Measurements from ENCODE around the gene ZNF771.
"Not testable (repeated sequence)": the region's sequence is repeated elsewhere in the genome, so short reads cannot be mapped to it uniquely, and the experiment has no call there.

ZNF771 gene

DNA sequence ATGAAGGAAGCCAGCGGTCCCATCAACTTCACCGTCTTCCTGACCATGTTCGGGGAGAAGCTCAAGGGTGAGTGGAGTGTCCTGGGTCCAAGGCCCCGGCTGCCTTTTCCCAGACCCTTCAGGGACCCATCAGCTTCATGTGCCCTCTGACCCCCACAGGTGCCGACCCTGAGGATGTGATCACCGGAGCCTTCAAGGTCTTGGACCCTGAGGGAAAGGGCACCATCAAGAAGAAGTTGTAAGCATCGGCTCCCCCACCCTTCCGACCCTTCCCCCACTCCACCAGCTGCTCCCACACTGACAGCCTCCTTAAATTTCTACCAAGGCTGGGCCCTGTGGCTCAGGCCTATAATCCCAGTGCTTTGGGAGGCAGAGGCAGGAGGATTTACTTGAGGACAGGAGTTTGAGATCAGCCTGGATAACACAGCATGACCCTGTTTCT is 30.9 kb upstream of the ZNF771 start:
- no peak for DNase-seq

DNA sequence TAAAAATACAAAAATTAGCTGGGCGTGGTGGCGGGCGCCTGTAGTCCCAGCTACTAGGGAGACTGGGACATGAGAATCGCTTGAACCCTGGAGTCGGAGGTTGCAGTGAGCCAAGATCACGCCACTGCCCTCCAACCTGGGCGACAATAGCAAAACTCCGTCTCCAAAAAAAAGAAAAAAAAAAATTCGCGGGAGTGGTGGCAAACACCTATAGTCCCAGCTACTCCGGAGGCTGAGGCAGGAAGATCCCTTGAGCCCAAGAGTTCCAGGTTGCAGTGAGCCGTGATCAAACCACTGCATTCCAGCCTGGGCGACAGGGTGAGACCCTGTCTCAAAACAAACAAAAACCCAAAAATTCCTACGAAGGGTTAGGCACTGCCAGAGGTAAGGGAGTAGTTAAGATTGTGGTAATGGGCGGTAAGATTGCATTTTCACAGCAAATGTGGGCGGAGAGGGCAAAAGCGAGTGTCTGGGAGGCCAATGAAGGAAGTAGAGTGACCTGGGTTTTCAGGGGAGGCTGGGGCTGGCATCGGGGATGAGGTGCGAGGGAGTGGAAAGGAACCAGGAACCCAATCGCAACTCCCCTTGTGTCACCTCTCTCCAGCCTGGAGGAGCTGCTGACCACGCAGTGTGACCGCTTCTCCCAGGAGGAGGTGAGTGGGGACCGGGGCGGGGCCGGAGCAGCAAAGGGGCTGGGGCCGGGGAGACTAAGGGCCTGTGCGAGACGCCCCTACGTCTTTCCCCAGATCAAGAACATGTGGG is 30.2 kb upstream of the ZNF771 start:
- DNase-seq: no peak

DNA sequence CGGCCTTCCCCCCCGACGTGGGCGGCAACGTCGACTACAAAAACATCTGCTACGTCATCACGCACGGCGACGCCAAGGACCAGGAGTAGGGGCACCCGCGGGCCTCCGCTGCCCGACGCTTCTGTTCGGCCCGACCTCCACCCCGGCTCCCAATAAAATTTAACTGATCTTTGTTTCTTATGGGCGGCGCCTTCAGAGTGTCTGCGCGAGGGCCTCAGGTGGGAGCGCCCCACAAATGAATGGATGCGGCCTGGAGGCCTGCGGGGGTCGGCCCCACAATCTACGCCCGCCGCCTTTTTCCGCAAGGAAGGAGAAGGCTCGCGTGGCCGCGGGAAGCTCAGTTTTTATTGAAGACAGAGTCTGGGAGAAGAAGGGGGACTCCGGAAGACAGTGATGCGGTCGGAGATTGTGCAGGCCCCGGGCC is 29.6 kb upstream of the ZNF771 start:
- DNase-seq: peak; percentile 94

DNA sequence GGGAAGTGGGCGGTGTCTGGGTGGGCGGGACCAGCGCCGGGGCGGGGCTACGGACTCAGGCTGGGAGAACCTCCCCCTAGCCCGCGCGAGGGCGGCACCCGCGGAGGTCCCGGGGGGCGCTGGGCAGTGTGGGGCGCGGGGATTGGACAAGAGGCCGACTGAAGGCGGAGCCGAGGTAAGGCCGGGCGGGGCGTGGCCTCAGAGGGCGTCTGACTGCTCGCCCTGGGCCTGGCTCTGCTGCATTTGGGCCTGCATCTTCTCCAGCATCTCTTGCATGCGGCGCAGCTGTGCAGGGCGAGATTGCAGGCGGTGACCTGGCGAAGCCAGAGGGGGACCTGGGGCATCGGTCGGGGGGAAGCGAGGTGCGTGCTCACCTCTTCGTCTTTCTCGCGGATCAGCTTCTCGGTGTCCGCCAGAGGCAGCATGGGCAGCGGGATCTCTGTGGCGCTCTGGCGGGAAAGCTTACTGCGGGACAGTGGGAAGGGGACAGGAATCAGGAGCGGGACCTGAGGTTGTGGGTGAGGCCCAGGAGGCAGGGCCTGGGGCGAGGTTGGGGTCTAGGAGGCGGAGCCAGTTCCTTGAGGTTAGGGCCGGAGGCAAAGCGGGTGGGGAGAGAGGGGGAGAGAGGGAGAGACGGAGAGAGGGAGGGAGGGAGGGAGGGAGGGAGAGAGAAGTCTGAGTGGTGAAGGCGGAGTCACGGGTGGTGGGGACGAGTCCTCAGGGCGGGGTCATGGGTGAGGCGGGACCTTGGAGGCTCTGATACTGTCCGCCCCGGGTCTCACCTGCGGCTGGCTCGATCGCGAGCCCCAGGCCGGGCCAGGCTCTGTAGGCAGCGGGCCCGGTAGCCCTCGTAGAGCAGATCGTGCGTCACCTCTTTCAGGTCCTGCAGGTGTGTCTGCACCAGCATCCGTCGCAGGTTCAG is 28.9 kb upstream of the ZNF771 start:
- peak; percentile 100 for DNase-seq

DNA sequence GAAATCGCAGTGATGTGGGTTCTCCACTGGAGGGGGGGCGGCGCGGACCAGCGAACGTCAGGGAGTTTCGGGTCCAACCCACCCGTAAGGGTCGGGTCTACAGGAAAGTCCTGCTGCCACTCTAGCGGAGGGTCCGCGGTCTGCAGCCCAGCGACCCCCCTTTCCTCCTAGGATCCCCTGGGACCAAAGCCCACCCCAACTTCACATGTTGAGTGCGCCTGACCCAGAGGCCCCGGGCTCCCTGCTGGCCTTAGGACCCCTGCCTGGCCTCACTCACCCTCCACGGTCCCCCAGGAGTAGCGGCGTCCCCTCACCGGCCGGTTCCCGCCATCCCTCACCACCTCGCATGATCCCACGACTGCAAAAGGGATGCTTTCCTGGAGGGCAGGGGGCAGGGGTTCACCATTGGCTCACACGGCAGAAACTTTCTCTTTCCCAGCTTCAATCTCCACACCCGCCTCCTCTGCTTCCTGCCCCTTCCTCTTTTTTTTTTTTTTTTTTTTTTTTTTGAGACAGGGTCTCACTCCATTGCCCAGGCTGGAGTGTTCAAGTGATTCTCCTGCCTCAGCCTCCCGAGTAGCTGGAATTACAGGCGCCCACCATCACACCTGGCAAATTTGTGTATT is 28.1 kb upstream of the ZNF771 start:
- DNase-seq: no peak

DNA sequence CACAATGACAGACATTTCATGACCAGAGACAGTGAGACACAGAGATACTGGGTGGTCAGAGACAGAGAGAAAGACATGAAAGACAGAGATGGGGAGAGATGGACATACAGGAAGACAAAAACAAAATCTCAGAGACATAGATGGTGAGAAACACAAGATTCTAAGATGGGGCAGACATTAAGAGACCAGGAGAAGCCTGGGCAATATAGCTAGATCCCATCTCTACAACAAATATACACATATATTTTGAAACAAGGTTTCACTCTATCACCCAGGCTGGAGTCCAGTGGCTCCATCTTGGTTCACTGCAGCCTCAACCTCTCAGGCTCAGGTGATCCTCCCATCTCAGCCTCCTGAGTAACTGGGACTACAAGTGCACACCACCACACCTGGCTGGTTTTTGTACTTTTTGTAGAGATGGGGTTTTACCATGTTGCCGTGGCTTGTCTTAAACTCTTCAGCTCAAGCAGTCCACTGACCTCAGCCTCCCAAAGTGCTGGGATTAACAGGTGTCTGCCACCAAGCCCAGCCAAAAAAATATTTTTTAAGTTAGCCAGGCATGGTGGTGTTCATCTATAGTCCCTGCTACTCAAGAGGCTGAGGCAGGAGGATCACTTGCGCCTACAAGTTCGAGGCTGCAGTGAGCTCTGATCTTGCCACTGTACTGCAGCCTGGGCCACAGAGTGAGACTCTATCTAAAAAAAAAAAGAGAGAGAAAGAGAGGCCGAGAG is 27.2 kb upstream of the ZNF771 start:
- DNase-seq: no peak

DNA sequence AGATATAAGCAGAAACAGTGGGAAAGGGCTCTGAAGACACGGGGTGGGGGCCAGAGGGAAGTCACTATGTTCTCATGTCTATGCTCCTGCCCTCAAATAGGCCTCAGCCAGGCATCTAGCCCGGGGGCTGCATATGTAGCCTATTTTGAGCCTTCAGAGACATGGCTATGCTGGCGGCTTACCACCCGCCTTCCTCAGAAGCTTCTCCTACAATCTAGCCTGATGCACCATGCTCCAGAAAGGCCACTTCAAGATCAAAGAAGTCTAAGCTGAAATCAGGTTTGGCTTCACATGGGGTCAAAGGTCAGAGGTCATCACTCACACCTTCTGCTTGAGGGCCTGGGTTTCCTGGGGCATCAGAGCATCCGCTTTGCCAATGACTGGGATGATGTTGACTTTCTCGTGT is 26.6 kb upstream of the ZNF771 start:
- DNase-seq: no peak

DNA sequence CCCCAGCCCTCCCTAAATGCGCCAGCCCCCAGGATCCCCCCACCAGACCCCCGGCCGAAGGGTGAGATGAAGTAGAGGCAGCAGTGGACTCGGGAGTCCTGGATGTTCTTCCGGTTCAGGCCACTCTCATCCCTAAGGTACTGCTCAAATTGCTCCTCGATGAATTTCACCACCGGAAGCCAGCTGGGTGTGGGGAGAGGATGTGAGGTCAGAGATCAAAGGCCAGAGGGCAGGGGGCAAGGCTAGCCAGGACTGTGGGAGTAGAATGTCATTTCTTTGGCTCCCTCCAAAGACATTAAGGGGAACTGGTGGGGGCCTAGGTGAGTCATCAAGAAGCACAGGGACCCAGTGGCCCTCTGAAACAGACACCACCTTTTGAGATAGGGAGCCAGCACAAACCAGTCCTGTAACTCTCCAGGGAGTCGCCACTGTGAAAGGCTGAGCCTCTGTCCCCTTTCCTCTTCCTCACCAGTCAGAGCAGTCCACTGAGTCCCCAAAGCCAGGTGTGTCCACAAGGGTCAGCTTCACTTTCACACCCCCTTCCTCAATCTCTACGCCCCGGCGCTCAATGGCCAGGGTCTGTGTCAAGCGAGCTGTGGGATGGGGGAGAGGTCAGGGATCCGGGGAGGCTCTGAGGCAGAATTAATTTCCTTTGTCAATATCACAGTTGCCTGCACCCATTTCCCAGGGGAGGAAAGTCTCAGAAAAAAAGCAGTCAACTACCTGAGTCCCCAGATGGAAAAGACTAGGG is 25.9 kb upstream of the ZNF771 start:
- DNase-seq: no peak

DNA sequence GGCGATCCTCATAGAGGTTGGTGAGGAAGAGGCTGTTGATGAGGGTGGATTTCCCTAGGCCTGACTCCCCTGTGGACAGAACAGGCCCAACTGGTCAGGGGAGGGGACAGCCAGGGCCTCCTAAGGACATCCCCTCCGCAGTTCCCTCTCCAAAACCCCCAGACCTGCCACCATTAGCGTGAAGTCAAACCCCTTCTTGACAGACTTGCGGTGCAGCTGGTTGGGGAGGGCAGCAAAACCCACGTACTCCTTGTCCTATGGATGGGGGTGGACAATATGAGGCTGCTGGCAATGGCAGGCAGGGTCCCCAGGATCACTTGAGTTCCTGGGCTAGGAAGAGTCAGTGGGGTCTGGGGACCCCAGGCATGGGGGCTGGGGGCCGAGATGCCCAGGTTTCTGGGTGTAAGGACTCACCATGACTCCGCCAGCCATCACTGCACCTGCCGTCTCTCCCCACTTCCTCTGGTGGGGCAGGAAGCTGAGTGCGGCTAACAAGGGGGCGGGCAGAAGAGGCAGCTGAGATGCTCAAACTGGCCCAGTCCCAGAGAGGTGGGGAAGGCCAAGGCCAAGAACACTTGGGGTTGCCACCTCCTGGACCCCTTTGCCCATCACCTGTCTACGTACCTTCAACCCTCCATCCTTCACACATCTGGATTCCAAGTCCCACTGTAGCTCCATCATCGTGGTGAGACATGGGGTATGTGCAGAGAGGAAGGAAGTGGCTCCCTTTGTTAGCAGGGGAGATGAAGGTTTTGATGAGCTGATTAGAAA is 25.1 kb upstream of the ZNF771 start, which contains the start of gene SEPTIN1:
Gene SEPTIN1 (minus strand): TSS at position 451 of the 771 bp plus-strand sequence. CDS start 19 bp downstream, at position 432.
- DNase-seq: no peak

DNA sequence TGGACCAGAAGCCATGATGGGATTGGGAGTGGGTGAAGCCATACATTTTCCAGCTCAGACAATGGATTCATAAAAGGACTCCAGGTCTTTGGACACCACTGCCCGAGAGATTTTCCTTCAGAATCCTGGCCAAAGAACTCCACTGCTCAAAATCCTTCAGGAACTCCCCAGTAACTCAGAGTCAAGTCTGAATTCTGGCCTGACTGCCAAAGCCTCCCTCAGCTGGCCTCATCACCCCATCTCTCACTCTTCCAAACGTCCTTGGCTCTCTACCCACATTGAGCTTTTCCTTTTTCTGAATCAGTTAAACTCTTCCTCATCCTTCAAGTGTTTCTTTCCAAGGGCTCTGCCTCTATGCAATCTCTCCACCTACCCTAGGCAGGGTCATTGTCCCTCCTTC is 23.9 kb upstream of the ZNF771 start:
- no peak for DNase-seq

DNA sequence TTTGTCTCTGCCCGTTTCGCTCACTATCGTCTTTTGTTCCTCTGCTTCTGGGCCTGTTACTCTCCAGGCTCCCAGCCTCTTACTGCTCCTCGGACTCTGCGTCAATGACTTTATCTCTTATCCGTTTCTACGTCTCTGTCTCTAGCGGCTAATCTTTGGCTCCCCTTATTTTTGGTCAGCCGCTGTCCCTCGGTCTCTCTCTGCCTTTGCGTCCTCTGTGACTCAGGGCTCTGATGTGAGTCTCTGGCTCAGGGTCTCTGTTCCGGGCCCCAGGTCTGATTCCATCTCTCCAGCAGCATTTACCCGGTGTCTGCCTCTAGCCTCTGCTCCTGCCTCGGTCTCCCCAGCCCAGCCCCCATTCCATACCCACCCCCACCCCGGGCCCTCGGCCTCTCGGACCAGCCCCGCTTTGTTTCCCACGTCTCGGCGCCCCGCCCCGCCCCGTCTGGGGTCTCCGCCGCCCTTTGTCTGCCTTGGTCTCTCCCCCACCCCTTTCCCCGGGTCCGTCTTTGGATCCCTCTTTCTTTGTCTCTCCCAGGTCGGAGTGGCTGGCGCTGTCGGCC is 12.7 kb upstream of the ZNF771 start:
- DNase-seq: no peak

DNA sequence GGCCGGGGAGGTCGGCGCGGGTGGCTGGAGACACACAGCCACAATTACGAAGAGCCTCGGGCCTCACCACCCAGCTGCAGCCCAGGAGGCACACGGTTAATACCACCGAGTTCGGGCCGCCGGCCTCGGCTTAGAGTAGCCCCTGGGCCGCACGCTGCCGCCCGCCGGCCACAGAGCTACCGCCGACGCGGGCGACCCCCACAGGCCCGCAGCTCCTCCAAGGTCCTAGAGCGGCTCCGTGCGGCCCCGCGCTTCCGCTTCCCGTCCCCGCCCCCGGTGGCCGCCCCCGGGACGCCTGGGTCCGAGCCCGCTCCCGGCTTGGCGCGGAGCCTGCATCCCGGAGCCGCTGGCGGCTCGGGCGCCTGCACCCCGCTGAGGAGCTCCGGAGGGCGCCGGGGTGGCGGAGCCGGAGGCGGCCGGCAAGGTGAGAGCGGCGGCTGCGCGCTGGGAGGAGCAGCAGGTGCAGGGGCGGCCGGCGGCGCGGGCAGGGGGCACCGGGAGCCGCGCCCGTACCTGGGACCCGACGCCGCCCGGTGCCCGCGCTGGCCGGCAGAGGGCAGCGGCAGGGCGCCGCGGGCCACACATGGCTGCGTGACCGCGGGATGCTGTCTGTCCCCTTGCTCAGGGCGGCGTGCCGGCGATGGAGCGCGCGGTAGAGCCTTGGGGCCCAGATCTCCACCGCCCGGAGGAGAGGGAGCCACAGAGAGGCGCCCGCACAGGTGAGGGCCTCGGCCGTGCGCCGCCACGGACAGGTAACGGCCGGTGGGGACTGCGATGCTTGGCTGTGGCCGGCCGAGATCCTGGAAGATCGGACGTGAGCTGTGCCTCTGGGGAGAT is 12.0 kb upstream of the ZNF771 start, which contains the start of gene ZNF48:
Gene ZNF48 (plus strand): TSS at position 266 of the 837 bp plus-strand sequence. CDS start 375 bp downstream, at position 641.
- peak; percentile 91 for DNase-seq

DNA sequence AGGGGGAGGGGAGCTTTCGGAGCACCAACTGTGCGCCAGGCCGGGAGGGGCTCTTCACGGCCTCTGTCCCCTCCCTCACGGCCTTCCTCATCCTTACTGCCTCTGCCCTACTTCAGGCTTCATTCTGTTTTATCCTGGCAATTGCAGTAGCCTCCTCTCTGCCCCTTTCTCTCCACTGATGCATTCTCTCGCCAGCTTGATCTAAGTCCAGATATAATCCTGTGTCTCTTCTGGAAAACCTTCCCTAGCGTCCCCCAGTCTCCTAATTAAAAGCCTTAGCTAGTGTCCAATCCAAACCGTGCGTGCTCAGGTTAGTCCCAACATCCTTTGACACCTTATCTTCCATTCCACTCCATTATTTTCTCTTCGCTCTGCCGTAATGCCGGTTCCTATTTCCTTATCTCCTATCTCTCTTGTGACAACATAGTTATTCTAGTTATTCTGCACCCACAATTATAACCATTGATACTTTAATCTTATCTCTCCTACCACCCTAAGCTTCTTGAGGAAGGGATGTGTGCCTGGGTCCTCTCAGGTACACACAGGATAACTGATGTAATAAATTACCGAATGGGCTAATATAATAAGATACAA is 11.3 kb upstream of the ZNF771 start:
- DNase-seq: no peak

DNA sequence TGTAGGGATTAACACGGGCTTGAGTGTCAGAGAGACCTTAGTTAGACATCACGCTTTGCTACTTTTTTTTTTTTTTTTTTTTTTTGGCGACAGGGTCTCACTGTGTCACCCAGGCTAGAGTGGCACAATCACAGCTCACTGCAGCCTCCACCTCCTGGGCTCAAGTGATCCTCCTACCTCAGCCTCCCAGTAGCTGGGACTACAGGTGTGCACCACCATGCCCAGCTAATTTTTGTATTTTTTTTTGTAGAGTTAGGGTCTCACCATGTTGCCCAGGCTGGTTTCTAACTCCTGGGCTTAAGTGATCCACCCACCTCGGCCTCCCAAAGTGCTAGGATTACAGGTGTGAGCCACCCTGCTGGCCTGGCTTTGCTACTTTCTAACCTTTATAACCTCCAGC is 10.8 kb upstream of the ZNF771 start:
- DNase-seq: not testable (repeated sequence)

DNA sequence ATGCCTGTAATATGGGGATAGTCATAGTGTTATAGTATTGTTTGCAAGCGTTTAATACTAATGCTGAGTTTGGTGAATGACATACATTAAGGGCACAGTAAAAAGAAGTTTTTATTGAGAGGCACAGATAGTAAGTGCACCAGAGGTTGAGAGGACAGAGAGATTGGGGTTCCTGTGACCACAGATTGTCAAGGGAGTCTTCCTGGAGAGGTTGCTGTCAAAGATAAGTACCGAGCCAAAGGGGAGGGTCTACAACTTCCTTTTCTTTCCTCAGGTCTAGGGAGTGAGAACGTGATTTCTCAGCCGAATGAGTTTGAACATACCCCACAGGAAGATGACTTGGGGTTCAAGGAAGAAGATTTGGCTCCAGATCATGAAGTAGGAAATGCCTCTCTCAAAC is 10.3 kb upstream of the ZNF771 start:
- DNase-seq: no peak

DNA sequence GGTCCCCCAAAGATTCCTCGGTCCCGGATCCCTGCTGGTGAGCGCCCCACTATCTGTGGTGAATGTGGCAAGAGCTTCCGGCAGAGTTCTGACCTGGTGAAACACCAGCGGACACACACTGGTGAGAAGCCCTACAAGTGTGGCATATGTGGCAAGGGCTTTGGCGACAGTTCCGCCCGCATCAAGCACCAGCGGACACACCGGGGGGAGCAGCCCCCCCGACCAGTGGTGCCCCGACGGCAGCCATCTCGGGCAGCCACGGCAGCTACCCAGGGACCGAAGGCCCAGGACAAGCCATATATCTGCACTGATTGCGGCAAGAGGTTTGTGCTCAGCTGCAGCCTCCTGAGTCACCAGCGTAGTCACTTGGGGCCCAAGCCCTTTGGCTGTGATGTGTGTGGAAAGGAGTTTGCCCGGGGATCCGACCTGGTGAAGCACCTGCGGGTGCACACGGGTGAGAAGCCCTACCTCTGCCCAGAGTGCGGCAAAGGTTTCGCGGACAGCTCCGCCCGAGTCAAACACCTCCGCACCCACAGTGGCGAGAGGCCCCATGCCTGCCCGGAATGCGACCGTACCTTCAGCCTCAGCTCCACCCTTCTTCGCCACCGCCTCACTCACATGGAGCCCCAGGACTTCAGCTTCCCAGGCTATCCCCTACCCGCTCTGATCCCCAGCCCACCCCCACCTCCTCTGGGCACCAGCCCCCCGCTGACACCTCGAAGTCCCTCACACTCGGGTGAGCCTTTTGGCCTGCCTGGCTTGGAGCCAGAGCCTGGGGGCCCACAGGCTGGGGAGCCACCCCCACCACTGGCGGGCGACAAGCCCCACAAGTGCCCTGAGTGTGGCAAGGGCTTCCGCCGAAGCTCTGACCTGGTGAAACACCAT is 9.4 kb upstream of the ZNF771 start:
- DNase-seq: no peak

DNA sequence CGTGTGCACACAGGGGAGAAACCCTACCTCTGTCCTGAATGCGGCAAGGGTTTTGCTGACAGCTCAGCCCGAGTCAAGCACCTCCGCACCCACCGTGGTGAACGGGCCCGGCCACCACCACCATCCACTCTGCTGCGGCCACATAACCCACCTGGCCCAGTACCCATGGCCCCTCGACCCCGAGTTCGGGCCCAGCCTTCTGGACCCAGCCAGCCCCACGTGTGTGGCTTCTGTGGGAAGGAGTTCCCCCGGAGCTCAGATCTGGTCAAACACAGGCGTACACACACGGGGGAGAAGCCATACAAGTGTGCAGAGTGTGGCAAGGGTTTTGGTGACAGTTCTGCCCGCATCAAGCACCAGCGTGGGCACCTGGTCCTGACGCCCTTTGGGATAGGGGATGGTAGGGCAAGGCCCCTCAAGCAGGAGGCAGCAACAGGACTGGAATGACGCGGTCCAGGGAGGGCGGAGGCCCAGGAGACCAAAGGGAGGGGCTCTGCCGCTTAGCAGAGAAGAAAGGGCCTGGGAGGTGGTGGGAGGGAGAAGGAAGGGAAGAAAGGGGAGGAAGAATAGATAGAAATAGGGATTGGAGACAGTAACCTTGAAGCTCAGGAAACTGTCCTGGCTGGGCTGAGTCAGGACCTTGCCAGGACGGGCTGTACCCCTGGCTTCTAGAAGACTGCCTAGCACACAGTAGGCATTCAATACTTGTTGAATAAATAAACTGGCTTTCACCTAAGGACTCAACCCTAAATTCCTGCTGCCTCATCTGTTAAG is 8.6 kb upstream of the ZNF771 start:
- peak; percentile 77 for DNase-seq
